Left kidney (tissue), 8 donors: Measurements from ENCODE around the gene C1orf105. TPM values are rescaled to one million over a fixed set of nuclear protein-coding genes. Genes with fewer than 3 reads are reported as not detected.
"Not testable (repeated sequence)": the region's sequence is repeated elsewhere in the genome, so short reads cannot be mapped to it uniquely, and the experiment has no call there.

Source experiments
- DNase-seq: peaks from one replicate; pipeline ENCODE4 v3.0.0-alpha.2; 2013
- long read RNA-seq, 8 donors: transcript quantifications; one replicate each; lab custom pipeline, GENCODE V29; 2026
- polyA plus RNA-seq: library from polyadenylated mRNA; unstranded; fragments of 120-200 nt; gene quantifications from one replicate; pipeline ENCODE4 v1.2.1, GENCODE V29; 2013; ENCODE audit not compliant: insufficient read length

Gene C1orf105
- polyA plus RNA-seq = not detected
- long read RNA-seq, donor 1 = 0 reads
- long read RNA-seq, donor 2 = 0 reads
- long read RNA-seq, donor 3 = 0 reads
- long read RNA-seq, donor 4 = 0 reads
- long read RNA-seq, donor 5 = 0 reads
- long read RNA-seq, donor 6 = 0 reads
- long read RNA-seq, donor 7, partial matches to known transcripts = 0 of 30 reads
- long read RNA-seq, donor 7, other reads (novel, unspliced or antisense) = 30 of 30 reads
- long read RNA-seq, donor 8 = 0 reads

- DNase-seq = no peak
Observed at GRCh38 chr1:172420385-172420784, at the start of gene C1orf105. Gene C1orf105, plus strand, starts transcription at chr1:172420685. Its CDS starts 201 bp downstream, at chr1:172420886.

GRCh38 chr1:172371646-172372045 lies 48.8 kb upstream of the C1orf105 start:
- not testable (repeated sequence) for DNase-seq

- no peak for DNase-seq
Observed at GRCh38 chr1:172373864-172374263, 46.6 kb upstream of the C1orf105 start.

- DNase-seq = no peak
Observed at GRCh38 chr1:172375211-172375631, 45.3 kb upstream of the C1orf105 start.

- no peak for DNase-seq
Observed at GRCh38 chr1:172376431-172376830, 44.1 kb upstream of the C1orf105 start.

- DNase-seq = no peak
Observed at GRCh38 chr1:172377565-172377964, 42.9 kb upstream of the C1orf105 start.

- no peak for DNase-seq
Observed at GRCh38 chr1:172378109-172378760, 42.2 kb upstream of the C1orf105 start.

GRCh38 chr1:172380441-172381244 lies 39.8 kb upstream of the C1orf105 start:
- DNase-seq = no peak

GRCh38 chr1:172381946-172382345 lies 38.5 kb upstream of the C1orf105 start:
- DNase-seq = no peak

GRCh38 chr1:172382406-172382805 lies 38.1 kb upstream of the C1orf105 start:
- DNase-seq = no peak

- DNase-seq = no peak
Observed at GRCh38 chr1:172382990-172383389, 37.5 kb upstream of the C1orf105 start.

GRCh38 chr1:172383536-172383935 lies 36.9 kb upstream of the C1orf105 start:
- no peak for DNase-seq

GRCh38 chr1:172384656-172385055 lies 35.8 kb upstream of the C1orf105 start:
- DNase-seq = no peak

- no peak for DNase-seq
Observed at GRCh38 chr1:172386046-172386445, 34.4 kb upstream of the C1orf105 start.

GRCh38 chr1:172388490-172388889 lies 32.0 kb upstream of the C1orf105 start:
- no peak for DNase-seq

GRCh38 chr1:172390301-172390682 lies 30.2 kb upstream of the C1orf105 start:
- DNase-seq = no peak

GRCh38 chr1:172390683-172391551 lies 29.6 kb upstream of the C1orf105 start:
- no peak for DNase-seq

- no peak for DNase-seq
Observed at GRCh38 chr1:172391976-172392375, 28.5 kb upstream of the C1orf105 start.

- no peak for DNase-seq
Observed at GRCh38 chr1:172393354-172393753, 27.1 kb upstream of the C1orf105 start.

- DNase-seq = no peak
Observed at GRCh38 chr1:172394141-172394751, 26.2 kb upstream of the C1orf105 start.

- no peak for DNase-seq
Observed at GRCh38 chr1:172394811-172395210, 25.7 kb upstream of the C1orf105 start.

- DNase-seq = no peak
Observed at GRCh38 chr1:172395576-172395975, 24.9 kb upstream of the C1orf105 start.
